Fibroblast of gingiva (primary cell): ENCODE data around the gene IRF4.

Source experiments
- DNase-seq: peaks from one replicate; pipeline ENCODE4 v3.0.0-alpha.2; 2011; ENCODE audit warnings: low read depth

The IRF4 gene

DNA sequence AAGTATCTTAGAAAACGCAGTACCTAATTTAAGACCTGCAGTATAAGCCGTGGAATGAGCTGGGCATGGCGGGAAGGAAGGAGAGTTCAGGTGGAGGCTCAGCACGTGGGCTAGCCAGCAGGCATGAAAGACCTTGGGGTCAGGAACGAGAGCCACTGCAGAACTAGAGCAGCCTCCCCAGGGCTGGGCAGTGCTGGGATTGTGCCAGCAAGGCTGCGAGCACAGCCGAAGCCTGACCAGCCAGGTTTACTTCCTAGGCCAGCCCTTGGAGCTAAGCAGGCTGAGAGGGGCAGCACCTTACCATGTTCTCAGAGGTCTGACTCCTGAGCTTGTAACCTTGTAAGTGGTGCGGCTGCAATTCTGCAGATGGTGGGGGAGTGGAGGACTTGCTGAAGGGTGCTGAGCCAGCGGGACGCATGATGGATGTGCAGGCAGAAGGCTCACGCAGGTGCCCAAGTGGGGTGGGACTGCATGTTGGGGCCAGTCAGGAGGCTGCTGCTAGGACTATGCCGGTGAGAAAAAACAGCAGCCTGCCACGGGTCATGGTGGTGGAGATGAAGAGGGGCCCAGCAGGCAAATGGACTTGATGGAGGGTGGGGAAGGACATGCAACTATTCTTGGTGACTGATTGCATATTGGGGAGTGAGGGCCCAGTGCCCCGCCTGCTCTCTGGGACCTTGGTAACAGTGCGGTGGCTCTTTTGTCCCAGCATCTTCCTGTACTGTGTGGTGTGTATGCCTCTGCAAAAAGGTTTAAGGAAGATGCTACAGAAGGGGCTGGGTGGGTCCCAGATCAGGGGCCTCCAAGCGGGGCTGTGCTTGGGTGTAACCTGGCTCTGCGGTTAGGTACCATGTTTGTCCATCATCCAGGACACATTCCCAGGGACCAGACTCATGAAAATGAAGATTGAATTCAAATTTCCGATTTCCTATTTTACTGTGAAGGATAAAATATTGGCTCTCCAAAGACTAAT lies 37.6 kb upstream of the IRF4 start:
- DNase-seq, result no peak

DNA sequence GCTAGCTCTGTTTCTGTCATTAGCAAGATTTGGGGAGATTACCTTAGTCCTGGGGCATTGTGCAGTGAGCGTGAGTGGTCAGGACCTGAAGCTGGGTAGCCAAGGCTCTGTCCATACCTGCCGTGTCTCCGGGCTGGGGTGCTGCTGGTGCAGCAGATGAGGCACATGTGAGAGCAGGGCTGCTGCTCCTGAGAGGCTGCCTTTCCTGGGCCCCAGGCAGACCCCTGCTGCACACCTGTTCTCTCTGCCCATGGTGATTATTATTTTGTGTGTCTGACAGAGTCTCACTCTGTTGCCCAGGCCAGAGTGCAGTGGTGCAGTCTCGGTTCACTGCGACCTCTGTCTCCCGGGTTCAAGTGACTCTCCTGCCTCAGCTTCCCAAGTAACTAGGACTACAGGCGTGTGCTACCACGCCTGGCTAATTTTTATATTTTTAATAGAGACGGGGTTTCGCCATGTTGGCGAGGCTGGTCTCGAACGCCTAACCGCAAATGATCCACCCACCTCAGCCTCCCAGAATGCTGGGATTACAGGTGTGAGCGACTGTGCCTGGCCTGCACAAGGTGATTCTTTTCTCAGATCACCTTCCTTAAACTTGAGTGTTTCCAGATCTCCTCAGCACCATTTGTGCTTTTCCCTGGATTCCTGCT lies 36.8 kb upstream of the IRF4 start:
- DNase-seq, result no peak

DNA sequence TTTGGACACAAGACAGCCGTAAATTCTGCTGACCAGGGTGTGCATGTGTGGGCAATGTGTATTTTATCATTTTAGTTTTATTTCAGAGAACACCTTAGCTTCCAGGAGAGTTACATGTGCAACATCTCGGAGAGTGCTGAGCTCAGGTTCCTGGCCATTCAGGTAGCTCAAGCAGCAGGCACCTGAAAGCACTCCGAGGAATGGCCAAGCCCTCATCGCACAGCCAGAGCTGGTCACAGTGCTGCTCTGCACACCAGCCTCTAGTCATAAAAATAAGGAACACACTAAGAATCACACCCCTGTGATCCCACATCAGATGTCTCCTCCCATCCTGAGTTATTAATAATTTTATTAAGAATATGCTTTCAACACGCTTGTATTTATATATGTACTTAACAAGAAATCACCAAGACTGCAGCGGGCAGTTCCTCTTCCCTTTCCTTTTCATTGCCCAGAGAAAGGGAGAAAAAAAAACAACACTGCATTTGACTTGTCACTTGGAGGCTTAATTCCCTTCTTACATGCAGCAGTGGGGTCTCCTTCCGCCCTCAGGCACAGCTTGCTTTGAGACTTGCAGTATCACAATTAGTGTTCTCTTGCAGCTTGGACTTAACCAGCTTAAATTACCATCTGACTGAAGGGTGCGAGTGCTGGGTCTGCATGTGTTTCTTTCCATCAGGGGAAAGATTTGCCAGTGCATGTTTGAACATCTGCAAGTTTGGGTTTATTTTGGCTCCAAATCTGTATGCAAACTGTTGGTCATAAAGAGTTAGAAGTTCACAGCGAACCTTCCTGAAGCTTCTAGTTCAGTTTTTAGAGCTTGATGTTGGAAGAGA lies 36.0 kb upstream of the IRF4 start:
- no peak for DNase-seq

DNA sequence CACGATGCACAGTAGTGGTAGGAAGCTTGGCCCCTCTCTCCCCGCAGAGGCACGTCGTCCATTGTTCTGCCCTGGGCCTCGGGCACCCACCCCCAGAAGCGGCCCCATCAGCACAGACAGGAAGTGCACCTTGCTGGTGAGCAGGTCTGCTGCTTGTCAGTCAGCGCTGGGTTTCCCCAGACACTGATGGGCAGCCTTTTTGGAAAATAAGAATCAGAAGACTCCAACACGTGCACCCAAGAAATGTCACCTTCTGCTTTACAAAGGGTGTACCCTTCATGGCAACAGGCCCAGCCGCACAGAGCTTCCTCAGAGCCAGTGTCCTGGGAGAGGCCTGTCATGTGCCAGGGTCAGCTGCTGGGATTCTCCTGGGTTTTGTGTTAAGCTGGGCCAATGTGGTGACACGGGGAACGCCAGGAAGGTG lies 34.7 kb upstream of the IRF4 start:
- no peak for DNase-seq

DNA sequence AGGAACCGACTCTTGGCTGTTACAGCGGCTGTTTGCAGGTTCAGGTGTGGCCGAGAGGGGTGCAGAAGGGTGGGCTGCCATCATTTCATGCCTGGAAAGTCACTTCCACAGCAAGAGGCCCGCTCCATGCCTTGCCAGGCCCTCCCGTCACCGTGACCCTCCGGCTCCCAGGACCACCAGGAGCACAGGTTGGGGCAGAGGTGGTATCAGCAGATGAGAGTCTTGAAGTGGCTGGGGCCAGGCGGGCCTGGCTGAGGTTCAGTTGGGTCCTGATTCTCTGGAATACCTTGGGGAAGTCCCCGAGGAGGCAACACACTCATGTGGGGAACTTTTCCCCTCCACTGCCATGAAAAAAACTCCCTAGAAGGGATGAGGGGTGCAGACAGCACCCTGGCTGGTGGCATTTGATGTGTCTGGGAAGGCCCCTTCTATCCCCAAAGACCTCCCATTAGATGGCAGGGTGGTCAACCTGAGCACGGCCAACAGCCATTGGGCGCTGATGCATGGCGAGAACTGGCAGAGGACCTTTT lies 34.2 kb upstream of the IRF4 start:
- no peak for DNase-seq

DNA sequence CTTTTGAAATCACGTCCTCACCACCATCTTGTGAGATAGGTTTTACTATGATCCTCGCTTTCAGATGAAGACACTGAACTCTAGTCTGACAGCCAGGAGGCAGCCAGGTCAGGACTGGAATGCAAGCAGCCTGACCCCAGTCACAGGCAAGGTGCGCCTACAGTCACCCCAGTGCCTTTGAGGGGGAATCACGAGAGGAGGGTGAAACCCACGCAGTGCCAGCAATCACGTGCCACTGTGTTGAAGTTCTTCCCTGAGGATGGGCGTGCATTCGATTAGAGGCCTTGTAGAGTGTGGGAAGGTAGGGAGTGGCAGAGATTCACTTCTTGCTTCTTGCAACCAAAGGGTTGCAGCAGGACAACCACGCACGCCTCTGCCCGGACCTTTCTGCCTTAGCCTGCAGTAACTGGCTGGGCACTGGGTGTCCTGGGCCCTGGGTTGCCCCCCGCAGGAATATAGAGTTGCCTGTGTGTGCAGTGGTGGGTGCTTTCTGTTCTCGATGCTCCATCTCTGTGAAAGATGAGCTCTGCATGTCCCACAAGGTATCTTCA lies 33.7 kb upstream of the IRF4 start:
- no peak for DNase-seq

DNA sequence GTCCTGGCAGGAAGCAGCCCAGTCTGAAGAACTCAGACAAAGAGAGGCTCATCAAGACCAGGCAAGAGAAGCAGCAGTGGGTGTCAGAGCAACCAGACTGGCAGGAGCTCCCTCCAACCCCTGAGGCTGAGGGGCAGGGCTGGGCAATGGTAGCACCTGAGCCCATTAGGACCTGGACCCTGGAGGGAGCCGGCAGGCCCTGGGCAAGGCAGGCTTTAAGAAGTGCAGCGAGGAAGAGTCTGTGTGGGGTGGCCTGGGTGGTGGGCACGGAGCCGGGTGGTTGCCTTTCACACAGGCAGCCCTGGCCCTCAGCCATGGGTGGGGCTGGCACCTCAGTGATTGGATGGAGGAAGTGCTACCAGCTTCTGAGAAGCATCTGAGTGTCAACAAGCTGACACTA lies 33.1 kb upstream of the IRF4 start:
- DNase-seq, result no peak

DNA sequence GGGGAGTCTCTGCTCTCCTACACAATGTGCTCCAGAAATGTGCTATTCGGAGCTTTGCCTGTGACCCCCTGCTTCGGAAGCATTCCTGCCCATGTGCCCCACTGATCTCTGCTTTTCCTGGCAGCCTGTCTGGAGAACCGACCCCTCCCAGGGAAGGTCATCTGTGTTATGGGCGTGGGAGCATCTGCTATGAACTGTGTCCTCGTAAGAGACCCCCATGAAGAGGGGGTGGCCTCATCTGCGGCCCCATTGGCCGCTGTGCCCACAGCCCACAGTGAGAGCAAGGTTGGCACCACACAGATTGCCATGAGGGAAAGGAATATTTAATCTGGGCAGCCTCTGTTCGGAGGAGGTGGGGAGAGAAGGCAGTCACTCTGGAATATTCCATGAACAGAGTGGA lies 32.7 kb upstream of the IRF4 start:
- no peak for DNase-seq

DNA sequence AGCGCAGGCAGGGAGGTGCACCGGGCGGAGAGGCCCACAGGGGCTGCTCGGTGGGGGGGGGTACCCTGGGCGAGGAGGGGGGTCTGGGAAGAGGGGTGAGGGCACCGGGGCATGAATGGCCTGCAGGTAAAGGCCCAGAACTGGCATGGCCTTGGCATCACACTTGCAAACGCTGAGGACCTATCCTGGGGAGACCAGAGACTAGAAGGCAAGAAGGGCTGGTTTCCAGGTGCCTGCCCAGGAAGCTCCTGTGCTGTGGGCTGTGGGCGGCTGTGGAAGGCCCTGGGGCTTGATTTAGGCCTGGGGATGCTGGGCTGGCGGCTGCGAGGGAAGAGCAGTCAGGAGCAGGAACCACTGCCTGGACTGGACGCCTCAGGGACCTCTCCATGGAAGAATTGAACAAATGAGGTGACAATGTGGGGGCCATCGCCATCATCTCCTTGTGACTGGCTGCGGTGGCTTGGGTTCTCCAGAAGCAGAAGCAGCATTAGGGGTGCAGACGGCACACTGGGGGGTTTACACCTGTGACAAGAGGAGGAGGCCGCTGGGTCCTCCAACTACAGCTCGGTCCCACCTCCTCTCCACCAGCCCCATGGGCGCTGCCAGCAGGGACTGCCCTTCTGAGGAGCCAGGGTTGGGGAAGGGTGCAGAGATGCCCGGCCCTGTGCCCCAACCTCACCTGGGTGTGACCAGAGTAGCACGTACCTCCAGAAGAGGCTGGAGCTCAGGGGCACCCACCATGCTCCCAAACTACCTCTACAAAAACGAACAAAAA lies 32.1 kb upstream of the IRF4 start:
- no peak for DNase-seq

DNA sequence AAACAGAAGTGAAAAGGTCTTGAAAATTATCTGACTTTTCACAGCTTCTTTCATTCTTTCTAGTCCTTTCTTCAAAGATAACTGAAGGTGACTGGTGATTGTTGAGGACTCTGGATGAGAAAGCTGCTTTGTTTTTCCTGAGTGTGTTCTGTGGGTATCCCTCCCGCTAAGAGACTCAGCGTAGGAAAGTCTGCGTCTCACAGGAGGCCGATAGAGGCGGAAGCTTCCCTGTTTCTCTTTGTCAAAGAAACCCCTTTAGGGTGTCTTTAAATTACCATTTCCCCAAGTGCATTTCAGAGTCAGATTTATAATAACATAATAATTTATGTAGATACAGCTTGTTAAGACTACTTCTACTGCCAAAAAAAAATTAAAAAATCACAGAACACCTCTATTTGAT lies 31.2 kb upstream of the IRF4 start:
- no peak for DNase-seq

DNA sequence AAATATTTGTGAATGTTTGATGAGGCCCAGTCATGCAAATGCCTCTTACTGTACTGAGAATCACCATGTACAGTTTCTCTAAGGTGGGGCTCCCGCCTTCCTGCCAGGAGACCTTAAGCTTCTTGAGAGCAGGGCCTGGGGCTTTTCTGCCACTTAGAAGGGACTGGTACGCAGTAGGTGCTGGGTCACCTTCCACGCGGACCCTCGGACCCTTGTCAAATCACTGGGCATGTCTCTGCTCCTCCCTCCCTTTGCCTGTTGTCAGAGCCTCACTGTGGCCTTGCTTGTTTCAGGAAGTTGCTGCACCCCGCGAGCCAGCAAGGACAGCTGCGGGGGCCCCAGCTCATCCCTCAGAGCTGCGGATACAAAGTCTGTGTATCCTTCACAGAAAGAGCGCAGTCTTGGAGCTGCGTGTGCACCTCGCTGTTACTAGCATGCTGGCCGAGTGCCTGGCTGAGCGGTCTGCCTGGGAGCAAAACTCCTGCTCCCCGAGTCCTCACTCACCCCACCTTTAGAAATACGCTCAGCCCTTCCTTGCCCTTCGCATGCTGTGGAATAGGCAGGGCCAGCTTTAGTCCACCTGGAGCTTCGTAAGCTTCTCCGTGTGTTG lies 30.7 kb upstream of the IRF4 start:
- no peak for DNase-seq

DNA sequence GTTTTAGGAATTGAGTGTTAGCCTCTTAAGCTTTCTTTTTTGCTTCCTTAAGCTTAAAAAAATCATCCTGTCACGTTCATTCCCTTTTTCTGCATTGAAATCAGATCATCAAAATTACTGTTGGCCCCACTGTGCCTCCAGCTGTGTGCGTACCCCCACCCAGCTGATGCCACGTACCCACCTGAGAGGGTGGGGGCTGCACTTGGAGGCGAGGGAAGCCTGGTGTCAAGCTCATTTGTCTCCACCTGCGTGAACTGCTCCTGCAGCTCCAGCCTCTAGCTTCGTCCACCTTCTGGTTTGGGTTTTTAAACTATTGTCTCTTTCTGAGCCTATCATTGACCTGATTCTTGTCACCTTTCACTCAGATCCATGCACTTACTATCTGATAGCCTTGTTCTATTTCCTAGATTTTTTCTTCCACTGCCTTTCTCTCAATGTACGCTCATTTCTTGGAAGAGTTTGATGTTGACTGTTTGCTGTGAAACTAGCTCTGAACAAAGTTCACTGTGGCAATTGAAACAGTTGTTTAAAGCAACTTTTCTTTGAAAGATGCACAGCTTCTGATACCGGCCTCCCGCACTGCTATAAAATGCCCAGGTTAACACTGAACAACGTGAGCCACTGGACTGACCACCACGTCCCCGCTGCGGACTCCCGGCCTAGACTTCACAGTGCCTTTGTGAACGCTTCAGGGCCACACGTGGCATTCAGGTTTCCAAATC lies 30.0 kb upstream of the IRF4 start:
- no peak for DNase-seq

DNA sequence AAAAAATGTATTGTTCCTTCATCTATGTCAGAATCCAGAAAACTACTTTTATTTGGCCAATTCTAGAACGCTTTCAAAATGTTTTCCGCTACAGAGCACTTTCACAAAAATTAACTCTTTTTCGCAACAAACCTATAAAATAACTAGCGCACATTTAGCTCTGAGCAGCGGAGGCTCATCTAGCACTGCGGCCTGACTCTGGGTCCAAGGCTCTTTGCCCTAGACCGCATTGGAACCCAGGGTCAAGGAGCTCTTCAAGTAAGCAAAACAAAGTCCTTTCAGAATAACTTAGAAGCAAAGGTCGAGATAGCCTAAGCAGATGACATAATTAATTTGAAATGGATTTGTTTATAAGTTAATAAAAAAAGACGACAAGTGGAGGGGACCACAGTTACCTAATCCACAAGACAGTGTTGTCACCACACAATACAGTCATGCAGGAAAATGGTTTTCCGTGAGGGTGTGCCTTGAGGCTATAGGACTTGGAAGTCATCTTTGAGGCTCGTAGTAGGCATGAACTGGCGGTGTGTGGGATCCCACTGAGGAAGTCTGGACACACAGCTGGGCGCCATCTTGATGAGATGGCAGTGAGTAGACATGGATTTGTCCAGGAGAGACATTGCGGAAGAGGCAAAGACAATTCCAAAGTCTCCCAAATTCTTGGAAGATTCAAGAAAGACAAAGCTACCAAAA lies 29.2 kb upstream of the IRF4 start:
- DNase-seq, result no peak

DNA sequence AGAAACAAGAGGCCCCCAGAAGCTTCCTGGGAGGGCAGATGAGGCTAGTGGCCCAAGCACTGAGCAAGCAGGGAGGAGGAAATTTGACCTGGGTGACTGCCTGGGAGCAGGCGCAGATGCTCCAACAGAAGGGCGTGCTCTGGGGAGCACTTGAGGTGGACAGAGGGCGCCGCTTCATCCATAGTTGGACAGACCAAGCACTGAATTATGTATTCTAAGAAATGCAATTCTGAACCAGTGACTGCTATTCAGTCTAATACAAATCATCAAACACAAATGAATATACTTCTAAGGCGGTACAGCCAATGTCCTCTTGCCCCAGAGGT lies 28.7 kb upstream of the IRF4 start:
- DNase-seq, result no peak

DNA sequence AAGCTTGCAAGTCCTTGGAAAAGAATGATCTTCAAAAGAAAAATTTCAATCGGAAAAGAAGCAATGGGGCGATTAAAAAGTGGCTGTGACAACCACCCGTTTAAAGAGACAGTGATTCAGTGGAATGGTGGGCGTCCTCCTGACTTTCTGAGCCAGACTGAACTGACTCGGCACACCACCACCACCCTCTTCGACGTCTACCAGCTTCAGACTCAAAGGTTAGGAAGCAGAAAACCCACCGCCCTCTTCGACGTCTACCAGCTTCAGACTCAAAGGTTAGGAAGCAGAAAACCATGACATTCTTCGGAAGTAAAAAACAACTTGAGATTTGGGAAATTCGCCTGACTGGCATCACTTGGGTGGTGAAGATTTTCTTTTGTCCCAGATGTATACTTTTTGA lies 28.3 kb upstream of the IRF4 start:
- DNase-seq, result no peak

DNA sequence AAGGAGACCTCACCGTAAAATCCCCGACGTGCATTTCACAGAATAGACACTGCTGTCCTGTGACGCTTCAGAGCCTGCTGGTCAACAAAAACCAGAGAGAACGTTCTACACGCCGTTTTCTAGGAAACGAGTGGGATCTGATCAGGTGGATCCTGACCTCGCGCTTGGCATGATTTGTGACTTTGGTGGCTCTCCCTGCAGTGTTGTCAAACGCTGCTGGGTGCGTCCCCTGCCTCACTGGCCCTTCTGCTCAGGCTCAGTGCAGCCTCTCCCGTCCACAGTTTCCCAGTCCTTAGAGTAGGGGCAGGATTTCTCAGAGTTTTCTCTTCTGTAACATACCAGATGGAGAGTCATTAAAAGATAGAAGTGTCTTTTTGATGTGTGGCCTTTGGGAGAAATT lies 27.6 kb upstream of the IRF4 start:
- DNase-seq, result no peak

DNA sequence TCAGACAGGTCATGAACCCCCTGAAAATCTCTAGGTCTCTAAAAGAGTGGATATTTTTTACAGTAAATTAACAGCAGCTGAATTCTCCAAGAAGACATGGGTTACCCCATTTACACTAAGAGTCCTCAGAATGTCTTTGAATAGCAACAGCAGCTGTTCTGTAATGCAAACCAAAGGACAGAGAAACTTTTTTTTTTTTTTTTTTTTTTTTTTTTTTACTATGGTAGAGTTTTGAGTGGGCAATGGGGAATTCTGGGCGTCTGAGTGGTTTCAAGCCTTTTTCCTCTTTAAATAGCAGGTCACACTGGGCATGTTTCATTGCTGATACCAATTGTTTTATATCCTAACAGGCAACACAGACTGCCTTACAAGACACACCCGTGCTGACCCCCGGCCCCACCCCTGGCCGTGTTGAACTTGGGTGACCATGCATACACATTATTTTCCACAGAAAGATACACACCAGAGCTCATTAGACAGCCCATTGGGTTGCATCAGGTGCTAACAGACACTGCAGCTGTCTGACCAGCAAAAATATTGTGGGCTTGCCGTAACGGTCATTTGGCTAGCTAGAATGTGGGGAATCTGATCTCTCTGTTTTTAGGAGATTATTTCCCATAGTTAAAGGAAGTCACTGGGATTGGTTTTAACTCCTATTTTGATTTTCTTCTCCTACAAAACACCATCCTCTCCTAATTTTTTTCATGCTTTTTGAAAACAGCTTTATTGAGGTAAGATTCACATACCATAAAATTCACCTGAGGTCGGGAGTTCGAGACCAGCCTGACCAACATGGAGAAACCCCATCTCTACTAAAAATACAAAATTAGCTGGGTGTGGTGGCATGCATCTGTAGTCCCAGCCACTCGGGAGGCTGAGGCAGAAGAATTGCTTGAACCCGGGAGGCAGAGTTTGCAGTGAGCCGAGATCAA lies 26.7 kb upstream of the IRF4 start:
- DNase-seq, result no peak

DNA sequence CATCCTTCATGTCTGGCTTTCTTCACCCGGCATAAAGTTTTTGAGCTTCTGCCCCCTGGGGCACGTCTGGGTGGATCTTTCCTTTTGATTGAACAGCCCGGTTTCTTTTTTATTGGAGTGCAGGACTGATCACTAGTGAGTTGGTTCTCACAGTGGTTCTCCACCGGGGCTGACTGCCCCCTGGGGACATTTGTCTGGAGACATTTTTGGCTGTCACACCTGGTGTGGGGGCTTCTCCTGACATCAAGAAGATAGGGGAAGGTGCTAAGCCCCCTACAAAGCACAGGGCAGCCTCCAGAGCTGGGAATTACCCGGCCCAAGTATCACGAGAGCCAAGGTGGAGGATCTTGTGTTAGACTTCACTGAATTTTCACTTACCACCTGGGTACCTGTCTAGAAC lies 25.7 kb upstream of the IRF4 start:
- no peak for DNase-seq
